GM18873 (cell line): ENCODE data around the gene UTF1.
"Not testable (repeated sequence)": the region's sequence is repeated elsewhere in the genome, so short reads cannot be mapped to it uniquely, and the experiment has no call there.

Experiments
- ATAC-seq: cut with Tn5 transposase; IDR thresholded peaks from one replicate; pipeline ENCODE4 v1.9.1; 2021; ENCODE audit warnings: mild to moderate bottlenecking, moderate library complexity, moderate number of reproducible peaks; ENCODE audit not compliant: unreplicated experiment, low FRiP score

UTF1 gene

GRCh38 chr10:133207627-133208026, 22.4 kb upstream of the UTF1 start:
- no peak for ATAC-seq

- no peak for ATAC-seq
Observed at GRCh38 chr10:133208466-133208865, 21.6 kb upstream of the UTF1 start.

- no peak for ATAC-seq
Observed at GRCh38 chr10:133209117-133209516, 20.9 kb upstream of the UTF1 start.

GRCh38 chr10:133209641-133210040, 20.4 kb upstream of the UTF1 start:
- ATAC-seq, result no peak

GRCh38 chr10:133210398-133211140, 19.4 kb upstream of the UTF1 start:
- ATAC-seq, result no peak

- ATAC-seq, result no peak
Observed at GRCh38 chr10:133211141-133211830, 18.7 kb upstream of the UTF1 start.

GRCh38 chr10:133211959-133212852, 17.8 kb upstream of the UTF1 start:
- ATAC-seq, result no peak

- ATAC-seq, result no peak
Observed at GRCh38 chr10:133212853-133213494, 17.0 kb upstream of the UTF1 start.

- ATAC-seq, result no peak
Observed at GRCh38 chr10:133213641-133214467, 16.2 kb upstream of the UTF1 start.

- ATAC-seq, result no peak
Observed at GRCh38 chr10:133214468-133215410, 15.3 kb upstream of the UTF1 start.

- no peak for ATAC-seq
Observed at GRCh38 chr10:133215586-133215985, 14.4 kb upstream of the UTF1 start.

- no peak for ATAC-seq
Observed at GRCh38 chr10:133216776-133217175, 13.2 kb upstream of the UTF1 start.

- no peak for ATAC-seq
Observed at GRCh38 chr10:133217800-133218589, 12.0 kb upstream of the UTF1 start.

- ATAC-seq, result no peak
Observed at GRCh38 chr10:133218891-133219290, 11.1 kb upstream of the UTF1 start.

GRCh38 chr10:133219782-133220181, 10.2 kb upstream of the UTF1 start:
- ATAC-seq, result no peak

GRCh38 chr10:133221331-133221730, 8.7 kb upstream of the UTF1 start:
- no peak for ATAC-seq

GRCh38 chr10:133221756-133222155, 8.3 kb upstream of the UTF1 start:
- not testable (repeated sequence) for ATAC-seq

- no peak for ATAC-seq
Observed at GRCh38 chr10:133224076-133224475, 5.9 kb upstream of the UTF1 start.
